C1 segment of cervical spinal cord (tissue), 14 donors: Measurements from ENCODE around the gene REX1BD.
"Not testable (repeated sequence)": the region's sequence is repeated elsewhere in the genome, so short reads cannot be mapped to it uniquely, and the experiment has no call there.

Source experiments
- DNase-seq, 14 donors: peaks; one replicate each; lab custom pipeline; 2025; lab: John Stamatoyannopoulos, UW

The REX1BD gene

GRCh38 chr19:18577365-18577914 is 11.2 kb upstream of the REX1BD start:
- DNase-seq: no peak

- DNase-seq: no peak
Observed at GRCh38 chr19:18580311-18580710, 8.3 kb upstream of the REX1BD start.

GRCh38 chr19:18586306-18586705 is 2.3 kb upstream of the REX1BD start:
- peak in 1 of 14 donors; percentile 11 for DNase-seq

GRCh38 chr19:18587561-18587960 is 1.0 kb upstream of the REX1BD start:
- no peak for DNase-seq

GRCh38 chr19:18587962-18588610 is 512 bp upstream of the REX1BD start:
- peak in 1 of 14 donors; percentile 29 for DNase-seq

GRCh38 chr19:18589380-18590272 is 1.0 kb downstream of the REX1BD start:
- DNase-seq: peak in 4 of 14 donors; percentile 41 to 52 (median 50)

- peak in 12 of 14 donors; percentile 34 to 94 (median 55) for DNase-seq
Observed at GRCh38 chr19:18590273-18591272, 2.0 kb downstream of the REX1BD start.

- no peak for DNase-seq
Observed at GRCh38 chr19:18591735-18592385, 3.3 kb downstream of the REX1BD start.

GRCh38 chr19:18592732-18593131 is 4.1 kb downstream of the REX1BD start:
- DNase-seq: not testable (repeated sequence)

- peak in 1 of 14 donors; percentile 30 for DNase-seq
Observed at GRCh38 chr19:18593367-18594095, 4.9 kb downstream of the REX1BD start.

GRCh38 chr19:18594096-18594823 is 5.7 kb downstream of the REX1BD start:
- peak in 9 of 14 donors; percentile 8 to 71 (median 37) for DNase-seq

- no peak for DNase-seq
Observed at GRCh38 chr19:18594824-18595373, 6.3 kb downstream of the REX1BD start.

- DNase-seq: no peak
Observed at GRCh38 chr19:18595475-18595874, 6.9 kb downstream of the REX1BD start.

GRCh38 chr19:18596752-18597157 is 8.2 kb downstream of the REX1BD start:
- peak in 1 of 14 donors; percentile 6 for DNase-seq

GRCh38 chr19:18597809-18598660 is 9.4 kb downstream of the REX1BD start:
- no peak for DNase-seq

GRCh38 chr19:18599485-18599884 is 10.9 kb downstream of the REX1BD start:
- DNase-seq: no peak

GRCh38 chr19:18600692-18601397 is 12.2 kb downstream of the REX1BD start:
- not testable (repeated sequence) for DNase-seq
